ENCODE measurements around the gene DVL1. TPM values are rescaled to one million over a fixed set of nuclear protein-coding genes. Genes with fewer than 3 reads are reported as not detected.

Gene DVL1
- total RNA-seq, 1 donor from 2014 or later = 55.0 TPM

- FAIRE-seq = no peak
- Mint-ChIP-seq H3K4me3 (ENCODE audit: unreplicated experiment) (no peak overlapping the region), H3K27me3 (ENCODE audit: low read depth, unreplicated experiment) (no peaks in the 10 kb centered on the region), H3K27ac (ENCODE audit: unreplicated experiment) (no peak overlapping the region), H3K36me3 (ENCODE audit: low read depth, unreplicated experiment) (no peaks in the 10 kb centered on the region), H3K4me1 (ENCODE audit: low read depth, unreplicated experiment) (peaks cover 4% of the 10 kb centered on the region), H3K9me3 (ENCODE audit: unreplicated experiment) (no peaks in the 10 kb centered on the region)
- Histone ChIP-seq H3K9ac (ENCODE audit: low read length) (no peak overlapping the region), H3K4me1 (ENCODE audit: insufficient read depth, low read length) (peaks cover 30% of the 10 kb centered on the region), H3K4me3 (ENCODE audit: insufficient read depth, low read depth, low read length) (no peak overlapping the region), H4K20me1 (ENCODE audit: insufficient read depth, low read length) (peaks cover 65% of the 10 kb centered on the region), H3K79me2 (ENCODE audit: insufficient read depth, low read length) (peaks cover 56% of the 10 kb centered on the region), H3K27me3 (ENCODE audit: insufficient read depth, low read length) (no peaks in the 10 kb centered on the region), H3K27ac (ENCODE audit: low read depth, low read length) (no peak overlapping the region), H3K4me2 (ENCODE audit: low read length) (no peak overlapping the region), H3K36me3 (ENCODE audit: insufficient read depth, low read length) (peaks cover 8% of the 10 kb centered on the region), H2AFZ (ENCODE audit: low read depth, low read length) (no peak overlapping the region), H3K9me3 (ENCODE audit: insufficient read depth, low read depth, low read length) (no peaks in the 10 kb centered on the region)
- no peak for DNase-seq (ENCODE audit: low read depth)
- TF ChIP-seq, protein P1, sequence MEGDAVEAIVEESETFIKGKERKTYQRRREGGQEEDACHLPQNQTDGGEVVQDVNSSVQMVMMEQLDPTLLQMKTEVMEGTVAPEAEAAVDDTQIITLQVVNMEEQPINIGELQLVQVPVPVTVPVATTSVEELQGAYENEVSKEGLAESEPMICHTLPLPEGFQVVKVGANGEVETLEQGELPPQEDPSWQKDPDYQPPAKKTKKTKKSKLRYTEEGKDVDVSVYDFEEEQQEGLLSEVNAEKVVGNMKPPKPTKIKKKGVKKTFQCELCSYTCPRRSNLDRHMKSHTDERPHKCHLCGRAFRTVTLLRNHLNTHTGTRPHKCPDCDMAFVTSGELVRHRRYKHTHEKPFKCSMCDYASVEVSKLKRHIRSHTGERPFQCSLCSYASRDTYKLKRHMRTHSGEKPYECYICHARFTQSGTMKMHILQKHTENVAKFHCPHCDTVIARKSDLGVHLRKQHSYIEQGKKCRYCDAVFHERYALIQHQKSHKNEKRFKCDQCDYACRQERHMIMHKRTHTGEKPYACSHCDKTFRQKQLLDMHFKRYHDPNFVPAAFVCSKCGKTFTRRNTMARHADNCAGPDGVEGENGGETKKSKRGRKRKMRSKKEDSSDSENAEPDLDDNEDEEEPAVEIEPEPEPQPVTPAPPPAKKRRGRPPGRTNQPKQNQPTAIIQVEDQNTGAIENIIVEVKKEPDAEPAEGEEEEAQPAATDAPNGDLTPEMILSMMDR (IDR thresholded peaks at IDR 0.05; ENCODE audit: insufficient read depth, low read depth, low read length) = no peak
- TF ChIP-seq EZH2 (IDR thresholded peaks at IDR 0.05; ENCODE audit: insufficient read depth, low read length) = no peak
These were observed 7.6 kb downstream of the DVL1 start for GRCh38 chr1:1341549-1342021.

- Histone ChIP-seq H3K27ac (ENCODE audit: low read depth, low read length) (no peak overlapping the region), H3K4me2 (ENCODE audit: low read length) (no peak overlapping the region), H3K4me1 (ENCODE audit: insufficient read depth, low read length) (peaks cover 24% of the 10 kb centered on the region), H3K27me3 (ENCODE audit: insufficient read depth, low read length) (no peaks in the 10 kb centered on the region), H2AFZ (ENCODE audit: low read depth, low read length) (no peak overlapping the region), H3K36me3 (ENCODE audit: insufficient read depth, low read length) (peaks cover 8% of the 10 kb centered on the region), H3K9me3 (ENCODE audit: insufficient read depth, low read depth, low read length) (no peaks in the 10 kb centered on the region), H4K20me1 (ENCODE audit: insufficient read depth, low read length) (peaks cover 59% of the 10 kb centered on the region), H3K9ac (ENCODE audit: low read length) (no peak overlapping the region), H3K79me2 (ENCODE audit: insufficient read depth, low read length) (peaks cover 50% of the 10 kb centered on the region), H3K4me3 (ENCODE audit: insufficient read depth, low read depth, low read length) (no peak overlapping the region)
- TF ChIP-seq, protein P1 (IDR thresholded peaks at IDR 0.05; ENCODE audit: insufficient read depth, low read depth, low read length) = no peak
- no peak for TF ChIP-seq EZH2 (IDR thresholded peaks at IDR 0.05; ENCODE audit: insufficient read depth, low read length)
- Mint-ChIP-seq H3K27me3 (ENCODE audit: low read depth, unreplicated experiment) (no peaks in the 10 kb centered on the region), H3K36me3 (ENCODE audit: low read depth, unreplicated experiment) (no peaks in the 10 kb centered on the region), H3K4me1 (ENCODE audit: low read depth, unreplicated experiment) (peaks cover 4% of the 10 kb centered on the region), H3K27ac (ENCODE audit: unreplicated experiment) (no peak overlapping the region), H3K4me3 (ENCODE audit: unreplicated experiment) (no peak overlapping the region), H3K9me3 (ENCODE audit: unreplicated experiment) (no peaks in the 10 kb centered on the region)
- FAIRE-seq = no peak
- DNase-seq (ENCODE audit: low read depth) = no peak
These were observed 8.2 kb downstream of the DVL1 start for GRCh38 chr1:1340791-1341548.

GRCh38 chr1:1340185-1340584 is 9.0 kb downstream of the DVL1 start:
- Histone ChIP-seq H2AFZ (ENCODE audit: low read depth, low read length) (no peak overlapping the region), H3K4me1 (ENCODE audit: insufficient read depth, low read length) (peaks cover 16% of the 10 kb centered on the region), H3K27ac (ENCODE audit: low read depth, low read length) (no peak overlapping the region), H3K4me3 (ENCODE audit: insufficient read depth, low read depth, low read length) (no peak overlapping the region), H3K9me3 (ENCODE audit: insufficient read depth, low read depth, low read length) (no peaks in the 10 kb centered on the region), H3K4me2 (ENCODE audit: low read length) (no peak overlapping the region), H3K9ac (ENCODE audit: low read length) (no peak overlapping the region), H3K79me2 (ENCODE audit: insufficient read depth, low read length) (peaks cover 42% of the 10 kb centered on the region), H3K36me3 (ENCODE audit: insufficient read depth, low read length) (peaks cover 8% of the 10 kb centered on the region), H3K27me3 (ENCODE audit: insufficient read depth, low read length) (no peaks in the 10 kb centered on the region), H4K20me1 (ENCODE audit: insufficient read depth, low read length) (peaks cover 51% of the 10 kb centered on the region)
- H3K4me1 Mint-ChIP-seq (ENCODE audit: low read depth, unreplicated experiment) = peaks cover 4% of the 10 kb centered on the region
- no peaks in the 10 kb centered on the region for H3K36me3 Mint-ChIP-seq (ENCODE audit: low read depth, unreplicated experiment)
- DNase-seq (ENCODE audit: low read depth) (no peak), FAIRE-seq (no peak)
- H3K9me3 Mint-ChIP-seq (ENCODE audit: unreplicated experiment) = no peaks in the 10 kb centered on the region
- no peak overlapping the region for H3K27ac Mint-ChIP-seq (ENCODE audit: unreplicated experiment)
- no peak overlapping the region for H3K4me3 Mint-ChIP-seq (ENCODE audit: unreplicated experiment)
- no peaks in the 10 kb centered on the region for H3K27me3 Mint-ChIP-seq (ENCODE audit: low read depth, unreplicated experiment)
- TF ChIP-seq, protein P1 (IDR thresholded peaks at IDR 0.05; ENCODE audit: insufficient read depth, low read depth, low read length) = no peak
- TF ChIP-seq EZH2 (IDR thresholded peaks at IDR 0.05; ENCODE audit: insufficient read depth, low read length) = no peak
